ENCODE data around the gene PRRC2B.
"Not testable (repeated sequence)": the region's sequence is repeated elsewhere in the genome, so short reads cannot be mapped to it uniquely, and the experiment has no call there.

PRRC2B gene
- long read RNA-seq, donor 1, full-length matches to known transcripts: 3 of 25 reads
- long read RNA-seq, donor 1, partial matches to known transcripts: 22 of 25 reads
- long read RNA-seq, donor 1, other reads (novel, unspliced or antisense): 0 of 25 reads
- long read RNA-seq, donor 2, full-length matches to known transcripts: 4 of 4 reads
- long read RNA-seq, donor 2, partial matches to known transcripts: 0 of 4 reads
- long read RNA-seq, donor 2, other reads (novel, unspliced or antisense): 0 of 4 reads
- long read RNA-seq, donor 3, full-length matches to known transcripts: 3 of 19 reads
- long read RNA-seq, donor 3, partial matches to known transcripts: 16 of 19 reads
- long read RNA-seq, donor 3, other reads (novel, unspliced or antisense): 0 of 19 reads
- long read RNA-seq, donor 4, full-length matches to known transcripts: 14 of 73 reads
- long read RNA-seq, donor 4, partial matches to known transcripts: 59 of 73 reads
- long read RNA-seq, donor 4, other reads (novel, unspliced or antisense): 0 of 73 reads
- long read RNA-seq, donor 5, full-length matches to known transcripts: 2 of 34 reads
- long read RNA-seq, donor 5, partial matches to known transcripts: 32 of 34 reads
- long read RNA-seq, donor 5, other reads (novel, unspliced or antisense): 0 of 34 reads
- long read RNA-seq, donor 6, full-length matches to known transcripts: 5 of 61 reads
- long read RNA-seq, donor 6, partial matches to known transcripts: 56 of 61 reads
- long read RNA-seq, donor 6, other reads (novel, unspliced or antisense): 0 of 61 reads
- long read RNA-seq, donor 7, full-length matches to known transcripts: 13 of 131 reads
- long read RNA-seq, donor 7, partial matches to known transcripts: 118 of 131 reads
- long read RNA-seq, donor 7, other reads (novel, unspliced or antisense): 0 of 131 reads
- long read RNA-seq, donor 8, full-length matches to known transcripts: 7 of 40 reads
- long read RNA-seq, donor 8, partial matches to known transcripts: 33 of 40 reads
- long read RNA-seq, donor 8, other reads (novel, unspliced or antisense): 0 of 40 reads

DNA sequence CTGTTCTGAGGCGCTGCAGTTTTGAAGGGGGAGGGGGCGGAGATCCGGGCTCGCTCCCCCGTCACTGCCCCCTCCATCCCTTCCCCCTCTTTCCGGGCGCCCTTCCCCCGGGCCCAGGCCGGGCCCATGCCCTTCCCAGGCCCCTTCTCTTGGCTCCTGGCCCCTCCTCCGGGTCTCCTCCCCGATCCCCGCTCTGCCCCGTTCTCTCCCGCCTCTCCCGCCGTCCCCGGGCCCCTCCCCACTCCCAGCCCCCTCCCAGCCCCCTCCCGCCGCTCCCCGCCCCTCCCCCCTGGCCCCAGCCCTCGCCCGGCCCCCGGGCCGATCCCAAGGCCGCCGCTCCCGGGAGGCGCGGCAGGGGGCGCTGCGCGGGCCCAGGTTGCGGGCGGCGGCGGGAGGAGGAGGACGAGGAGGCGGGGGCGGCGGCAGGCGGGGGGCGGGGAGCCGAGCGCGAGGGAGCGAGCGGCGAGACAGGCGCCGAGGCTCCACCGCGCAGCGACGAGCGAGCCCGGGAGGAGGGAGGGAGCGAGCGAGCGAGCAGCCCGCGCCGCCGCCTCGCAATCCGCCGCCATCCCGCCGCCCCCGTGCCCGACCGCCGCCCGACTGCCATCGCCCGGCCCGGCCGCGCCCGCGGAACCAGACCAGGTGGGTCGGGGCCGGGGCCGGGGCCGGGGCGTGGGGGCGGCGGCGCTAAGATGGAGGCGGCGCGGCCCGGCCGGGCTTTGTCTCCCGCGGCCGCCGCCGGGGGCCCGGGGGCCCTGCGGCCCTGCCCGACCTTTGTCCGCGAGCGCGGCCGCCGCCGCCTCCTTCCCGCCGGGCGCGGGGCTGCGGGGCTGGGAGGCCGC is at the start of gene PRRC2B:
Gene PRRC2B (plus strand): TSS at position 465 of the 842 bp plus-strand sequence. CDS start 36,059 bp downstream, outside the sequence.
- DNase-seq: peak; percentile 57

DNA sequence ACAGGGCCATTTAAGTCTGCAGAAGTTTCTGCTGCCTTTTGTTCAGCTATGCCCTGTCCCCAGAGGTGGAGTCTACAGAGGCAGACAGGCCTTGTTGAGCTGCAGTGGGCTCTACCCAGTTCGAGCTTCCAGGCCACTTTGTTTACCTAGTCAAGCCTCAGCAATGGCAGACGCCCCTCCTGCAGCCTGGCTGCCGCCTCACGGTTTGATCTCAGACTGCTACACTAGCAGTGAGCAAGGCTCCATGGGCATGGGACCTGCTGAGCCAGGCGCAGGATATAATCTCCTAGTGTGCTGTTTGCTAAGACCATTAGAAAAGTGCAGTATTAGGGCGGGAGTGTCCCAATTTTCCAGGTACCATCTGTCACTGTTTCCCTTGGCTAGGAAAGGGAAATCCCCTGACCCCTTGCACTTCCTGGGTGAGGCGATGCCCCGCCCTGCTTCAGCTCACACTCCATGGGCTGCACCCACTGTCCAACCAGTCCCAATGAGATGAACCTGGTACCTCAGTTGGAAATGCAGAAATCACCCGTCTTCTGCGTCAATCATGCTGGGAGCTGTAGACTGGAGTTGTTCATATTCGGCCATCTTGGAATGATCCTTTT is 48.9 kb upstream of the PRRC2B start:
- DNase-seq: not testable (repeated sequence)

DNA sequence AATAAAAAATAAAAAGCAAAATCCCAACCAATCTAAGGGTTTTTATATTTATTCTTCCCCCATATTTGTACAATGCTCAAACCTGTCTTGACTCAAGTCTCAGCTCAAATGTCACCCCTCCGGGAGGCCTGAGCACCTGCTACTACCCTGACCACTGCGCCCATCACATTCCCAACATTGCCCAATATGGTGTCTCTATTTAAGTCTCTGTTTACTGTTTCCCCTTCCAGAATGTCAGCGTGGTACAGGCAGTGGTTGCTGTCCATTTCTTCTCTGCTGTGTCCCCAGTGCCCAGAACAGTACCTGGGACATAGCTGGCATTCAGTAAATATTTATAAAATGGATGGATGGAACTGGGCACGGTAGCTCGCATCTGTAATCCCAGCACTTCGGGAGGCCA is 47.3 kb upstream of the PRRC2B start:
- DNase-seq: no peak

DNA sequence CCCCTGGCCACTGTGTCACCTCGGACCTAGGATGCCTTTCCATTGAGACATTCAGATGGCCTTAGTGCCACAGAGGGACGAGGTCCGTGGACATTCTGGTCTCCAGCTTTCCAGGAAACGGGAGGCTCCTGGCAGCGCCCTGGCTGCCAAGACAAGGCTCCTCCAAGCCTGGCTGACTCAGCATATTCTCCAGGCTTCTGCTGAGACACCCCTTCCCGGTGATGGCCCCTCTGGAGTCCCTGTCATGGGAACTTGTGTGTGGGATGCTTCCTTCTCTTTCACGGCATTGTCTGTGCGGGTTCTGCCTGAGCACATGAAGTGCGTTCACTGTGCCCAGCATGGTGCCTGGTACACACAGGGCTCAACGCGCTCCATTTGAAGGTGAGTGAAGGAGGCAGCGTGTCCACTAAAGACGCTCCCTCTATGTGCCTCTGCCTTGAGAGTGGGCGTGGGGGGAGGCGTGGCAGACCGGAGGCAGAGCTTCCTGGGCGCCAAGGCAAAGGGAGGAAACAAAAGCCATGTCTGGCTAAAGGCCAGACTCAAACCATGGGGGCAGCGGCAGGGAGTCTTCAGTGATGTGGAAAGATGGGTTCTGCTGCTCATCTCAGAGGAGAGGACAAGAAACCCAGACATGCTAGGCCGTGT is 46.4 kb upstream of the PRRC2B start:
- no peak for DNase-seq

DNA sequence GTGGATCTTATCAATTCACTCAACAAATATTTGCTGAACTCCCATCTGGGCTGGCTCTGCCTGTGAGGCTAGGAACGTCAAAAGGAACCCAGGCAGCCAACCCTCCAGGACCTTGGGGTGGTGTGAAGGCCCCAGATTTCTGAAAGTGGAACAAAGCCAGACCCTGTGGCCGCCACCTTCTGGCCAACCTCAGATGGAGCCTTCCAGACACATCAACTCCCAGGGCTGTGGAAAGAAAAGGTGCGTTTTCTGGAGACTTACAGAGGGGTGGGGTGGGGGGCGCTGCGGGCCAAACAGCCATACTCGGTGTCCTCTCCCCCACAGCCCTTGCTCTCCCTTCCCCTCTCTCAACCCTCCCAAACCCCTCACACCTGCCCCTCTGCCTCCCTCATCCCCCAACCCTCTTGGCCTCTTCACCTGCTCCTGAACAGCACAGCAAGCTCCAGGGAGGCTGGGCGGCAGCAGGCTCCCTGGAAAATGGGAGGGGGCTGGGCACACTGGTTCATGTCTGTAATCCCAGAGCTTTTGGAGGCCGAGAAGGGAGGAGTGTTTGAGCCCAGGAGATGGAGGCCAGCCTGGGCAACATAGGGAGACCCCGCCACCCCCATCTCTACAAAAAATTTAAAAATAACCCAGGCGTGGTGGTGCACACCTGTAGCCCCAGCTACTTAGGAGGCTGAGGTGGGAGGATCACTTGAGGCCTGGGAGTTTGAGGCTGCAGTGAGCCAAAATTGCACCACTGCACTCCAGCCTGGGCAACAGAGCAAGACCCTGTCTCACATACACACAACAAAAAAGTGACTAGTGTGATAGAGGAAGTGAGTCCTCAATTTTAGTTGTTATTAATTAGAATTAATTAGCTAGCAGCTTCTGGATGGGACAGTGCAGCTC is 45.0 kb upstream of the PRRC2B start:
- DNase-seq: no peak

DNA sequence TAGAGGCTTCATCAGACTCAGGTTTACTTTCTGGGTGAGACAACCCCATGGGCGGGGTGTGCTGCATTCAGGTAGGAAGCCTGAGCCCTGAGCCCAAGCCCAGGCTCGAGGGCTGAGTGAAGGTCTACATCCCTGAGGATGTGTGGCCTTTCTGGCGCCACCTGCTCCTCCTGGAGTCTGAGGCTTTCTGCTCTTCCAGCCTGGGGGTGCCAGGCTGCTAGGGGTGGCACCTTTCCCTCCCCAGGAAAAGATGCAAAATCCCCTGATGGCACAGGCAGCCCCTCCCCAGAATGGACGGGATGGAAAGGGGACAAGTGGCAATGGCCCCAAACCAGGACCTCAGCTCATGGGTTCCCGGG is 44.4 kb upstream of the PRRC2B start:
- no peak for DNase-seq

DNA sequence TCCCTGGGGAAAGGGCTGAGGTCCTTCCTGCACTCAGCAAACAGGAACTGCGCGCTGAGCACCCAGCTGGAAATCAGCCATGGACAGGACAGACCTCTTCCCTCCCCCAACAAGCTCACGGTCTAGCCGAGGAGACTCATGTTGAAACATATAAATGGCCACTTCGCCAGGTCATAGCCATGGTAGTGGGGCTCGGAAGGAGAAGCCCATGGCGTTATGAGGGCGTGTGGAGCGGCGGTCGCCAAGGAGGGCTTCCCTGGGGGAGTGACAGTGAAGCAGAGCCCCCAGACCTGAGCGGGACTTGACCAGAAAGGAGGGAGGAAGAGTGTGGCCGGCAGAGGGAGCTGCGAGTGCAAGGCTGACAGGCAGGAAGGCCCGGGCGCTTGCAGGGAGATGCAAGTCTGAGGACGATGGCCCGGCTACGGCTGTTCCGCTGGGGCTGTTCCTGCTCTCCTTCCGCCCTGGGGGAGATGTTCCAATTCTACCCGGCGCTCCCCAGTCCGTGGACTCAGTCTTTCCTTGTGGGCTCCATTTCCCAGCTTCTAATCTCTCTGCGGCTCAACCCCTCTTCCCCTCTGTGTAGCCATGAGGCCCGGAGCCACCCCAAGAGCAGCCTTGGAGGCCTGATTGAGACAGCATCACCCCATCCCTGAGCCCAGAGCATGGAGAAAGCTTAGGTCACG is 43.9 kb upstream of the PRRC2B start:
- peak; percentile 85 for DNase-seq

DNA sequence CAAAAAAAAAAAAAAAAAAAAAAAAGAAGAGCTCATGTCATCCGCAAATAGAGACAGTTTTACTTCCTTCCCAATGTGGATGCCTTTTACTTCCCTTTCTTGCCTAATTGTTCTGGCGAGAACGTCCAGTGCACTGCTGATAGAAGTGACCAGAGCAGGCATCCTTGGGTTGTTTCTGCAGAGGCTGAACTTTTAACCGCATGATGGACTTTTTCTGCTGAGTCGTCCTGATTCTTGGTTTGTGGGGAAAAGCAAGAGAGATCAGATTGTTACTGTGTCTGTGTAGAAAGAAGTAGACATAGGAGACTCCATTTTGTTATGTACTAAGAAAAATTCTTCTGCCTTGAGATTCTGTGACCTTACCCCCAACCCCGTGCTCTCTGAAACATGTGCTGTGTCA is 37.4 kb upstream of the PRRC2B start:
- DNase-seq: not testable (repeated sequence)

DNA sequence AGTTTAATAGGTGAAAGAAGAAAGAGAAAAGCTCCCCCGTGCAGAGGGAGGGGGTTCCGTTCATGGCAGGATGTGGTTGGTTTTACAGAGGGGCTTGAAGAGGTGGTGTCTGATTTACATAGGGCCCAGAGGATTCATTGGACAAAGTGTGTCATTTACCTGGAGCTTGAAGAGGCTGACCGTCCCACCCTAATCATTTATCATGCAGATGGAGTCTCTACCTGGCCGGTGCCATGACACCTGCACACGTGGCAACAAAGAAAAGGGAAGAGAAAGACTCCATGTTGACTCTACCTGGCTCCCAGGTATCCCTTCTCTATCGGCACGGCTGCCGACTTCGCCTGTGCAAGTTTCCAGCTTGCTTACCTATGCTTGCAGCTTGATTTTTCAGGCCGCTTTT is 35.3 kb upstream of the PRRC2B start:
- no peak for DNase-seq

DNA sequence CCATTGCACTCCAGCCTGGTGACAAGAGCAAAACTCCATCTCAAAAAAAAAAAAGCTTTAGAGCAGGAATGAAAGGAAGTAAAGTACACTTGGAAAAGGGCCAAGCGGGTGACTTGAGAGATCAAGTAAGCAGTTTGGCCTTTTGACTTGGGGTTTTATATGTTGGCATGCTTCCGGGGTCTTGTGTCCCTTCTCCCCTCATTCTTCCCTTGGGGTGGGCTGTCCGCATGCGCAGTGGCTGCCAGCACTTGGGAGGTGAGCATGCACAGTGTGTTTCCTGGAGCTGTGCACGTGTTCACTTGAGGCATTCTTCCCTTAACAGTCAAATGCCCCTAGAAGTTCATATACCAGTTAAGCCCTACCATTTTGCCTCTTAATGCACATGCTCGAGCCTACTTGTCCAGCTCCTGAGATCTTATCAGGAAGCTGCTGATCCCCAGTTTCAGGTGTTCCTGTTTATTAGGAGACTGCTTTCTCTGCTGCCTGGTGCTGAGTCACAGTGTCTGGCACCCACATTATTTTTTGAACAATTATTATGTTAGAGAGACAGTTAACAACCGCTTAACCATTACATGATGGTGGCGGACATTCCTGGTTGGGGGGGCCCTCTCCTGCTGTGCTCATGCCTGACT is 32.6 kb upstream of the PRRC2B start:
- DNase-seq: no peak

DNA sequence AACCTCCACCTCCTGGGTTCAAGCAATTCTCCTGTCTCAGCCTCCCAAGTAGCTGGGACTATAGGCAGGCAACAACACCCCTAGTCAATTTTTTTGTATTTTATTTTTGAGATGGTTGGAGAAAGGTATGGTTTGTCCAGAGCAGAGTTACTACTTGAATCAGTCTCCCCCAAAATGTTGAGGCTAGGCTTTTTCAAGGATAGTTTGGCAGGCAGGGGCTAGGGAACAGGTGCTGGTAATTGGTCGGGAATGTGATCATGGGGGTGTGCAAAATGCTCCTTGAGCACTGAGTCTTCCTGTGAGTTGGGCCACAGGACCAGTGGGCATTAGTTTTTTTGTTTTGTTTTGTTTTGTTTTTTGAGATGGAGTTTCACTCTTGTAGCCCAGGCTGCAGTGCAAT is 28.3 kb upstream of the PRRC2B start:
- no peak for DNase-seq

DNA sequence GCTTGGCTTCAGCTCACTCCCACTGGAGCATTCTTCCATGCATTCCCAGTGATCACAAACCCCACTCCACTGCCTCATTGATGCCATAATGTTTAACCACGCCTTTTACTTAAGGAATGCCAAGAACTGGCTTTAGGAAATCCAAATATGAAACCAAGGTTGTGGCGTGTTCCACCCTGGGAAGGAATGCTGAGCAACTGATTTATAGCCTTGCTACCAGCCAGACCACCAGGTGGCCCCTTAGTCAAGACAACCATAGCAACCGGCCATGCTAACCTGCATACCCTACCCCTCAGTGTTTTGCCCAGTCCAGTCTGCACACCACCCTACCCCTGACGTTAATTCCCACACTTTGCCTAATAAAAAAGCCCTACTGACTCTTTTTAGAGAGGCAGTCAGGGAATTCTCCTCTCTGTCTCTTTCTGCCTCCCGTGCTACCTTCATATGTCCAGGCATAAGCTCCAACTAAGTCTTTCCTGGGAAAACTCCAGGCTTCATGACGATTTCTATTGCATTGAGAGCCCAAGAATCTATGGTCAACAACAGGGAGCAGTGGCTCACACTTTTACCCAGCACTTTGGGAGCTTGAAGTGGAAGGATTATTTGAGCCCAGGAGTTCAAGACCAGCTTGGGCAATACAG is 27.0 kb upstream of the PRRC2B start:
- DNase-seq: no peak

DNA sequence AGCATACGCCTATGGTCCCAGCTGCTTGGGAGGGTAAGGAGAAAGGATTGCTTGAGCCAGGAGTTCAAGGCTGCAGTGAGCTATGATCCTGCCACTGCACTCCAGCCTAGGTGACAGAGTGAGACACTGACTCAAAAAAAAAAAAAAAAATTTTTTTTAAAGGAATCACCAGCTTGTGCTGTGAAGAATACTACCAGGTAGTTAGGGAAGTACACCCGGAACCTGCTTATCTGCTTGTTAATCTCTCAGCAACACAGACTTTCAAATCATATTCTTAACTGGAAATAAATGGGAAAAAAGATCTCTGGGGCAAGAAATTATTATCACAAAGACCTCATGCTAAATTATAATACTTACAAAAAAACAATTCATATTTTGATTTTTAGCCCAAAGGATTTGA is 26.4 kb upstream of the PRRC2B start:
- no peak for DNase-seq

DNA sequence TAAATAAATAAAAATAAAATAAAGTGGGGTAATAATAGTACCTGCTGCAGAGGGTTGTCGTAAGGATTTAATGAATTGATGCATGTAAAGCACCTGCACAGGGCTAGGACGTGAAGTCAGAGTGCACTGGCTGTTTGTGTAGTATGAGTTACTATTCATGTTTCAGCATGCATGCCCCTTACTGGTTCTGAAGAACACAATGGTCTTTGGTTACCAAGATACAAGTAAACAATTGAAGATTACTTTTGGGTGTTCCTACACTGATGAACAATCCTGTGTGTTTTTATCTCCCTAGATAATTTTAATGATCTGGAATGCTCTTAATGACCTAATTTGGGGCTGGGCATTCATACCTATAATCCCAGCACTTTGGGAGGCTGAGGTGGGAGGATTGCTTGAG is 23.2 kb upstream of the PRRC2B start:
- no peak for DNase-seq

DNA sequence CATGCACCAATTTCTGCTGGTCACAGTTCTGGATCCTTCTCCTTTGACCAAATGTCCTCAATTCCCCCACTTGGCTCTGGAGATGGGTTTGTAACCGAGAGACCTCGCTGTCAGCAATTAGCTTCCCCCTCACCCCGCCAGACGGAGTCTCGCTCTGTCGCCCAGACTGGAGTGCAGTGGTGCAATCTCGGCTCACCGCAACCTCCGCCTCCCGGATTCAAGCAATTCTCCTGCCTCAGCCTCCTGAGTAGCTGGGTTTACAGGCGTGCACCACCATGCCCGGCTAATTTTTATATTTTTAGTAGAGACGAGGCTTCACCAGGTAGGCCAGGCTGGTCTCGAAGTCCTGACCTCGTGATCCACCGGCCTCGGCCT is 21.3 kb upstream of the PRRC2B start:
- not testable (repeated sequence) for DNase-seq

DNA sequence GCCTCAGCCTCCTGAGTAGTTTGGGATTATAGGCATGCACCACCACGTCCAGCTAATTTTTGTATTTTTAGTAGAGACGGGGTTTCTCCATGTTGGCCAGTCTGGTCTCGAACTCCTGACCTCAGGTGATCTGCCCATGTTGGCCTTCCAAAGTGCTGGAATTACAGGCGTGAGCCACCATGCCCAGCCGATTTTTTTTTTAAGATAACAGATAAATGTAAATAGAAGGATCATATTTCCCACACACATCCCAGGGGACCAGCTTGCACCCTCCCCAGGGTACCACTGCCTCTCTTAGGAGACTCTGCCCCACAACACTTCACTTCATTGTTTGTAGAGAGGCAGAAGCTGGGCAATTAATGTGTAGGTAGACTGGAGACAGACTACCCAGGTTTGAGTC is 19.2 kb upstream of the PRRC2B start:
- not testable (repeated sequence) for DNase-seq

DNA sequence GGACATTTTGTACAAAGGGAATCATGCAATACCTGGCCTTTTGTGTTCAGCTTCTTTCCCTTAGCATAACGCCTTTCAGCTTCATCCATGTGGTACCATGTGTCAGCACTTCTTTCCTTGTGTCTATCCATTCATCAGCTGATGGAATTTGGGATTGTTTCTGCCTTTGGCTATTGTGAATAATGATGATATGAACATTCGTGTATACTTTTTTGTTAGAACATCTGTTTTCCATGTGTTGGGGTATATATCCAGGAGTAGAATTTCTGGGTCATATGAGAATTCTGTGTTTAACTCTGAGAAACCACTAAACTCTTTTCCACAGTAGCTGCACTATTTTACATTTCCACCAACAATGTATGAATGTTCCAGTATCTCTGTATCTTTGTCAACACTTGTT is 14.8 kb upstream of the PRRC2B start:
- DNase-seq: no peak

Measured in right kidney (tissue), 9 donors.